Lower leg skin (tissue), 3 donors: Measurements from ENCODE around the gene IL12RB2.

ENCODE experiments used
- CTCF ChIP-seq, 3 donors: fragments of 450-650 bp; IDR thresholded peaks; one replicate each; pipeline ENCODE4 v1.5.1; 2016; ENCODE audit warnings: antibody characterized with exemption in 3 of 3, mild to moderate bottlenecking in 3 of 3, moderate library complexity in 2 of 3
- POLR2A ChIP-seq, 2 donors: fragments of 450-650 bp; IDR thresholded peaks; one replicate each; pipeline ENCODE4 v1.6.1; 2016 to 2017; ENCODE audit warnings: antibody characterized with exemption in 2 of 2, mild to moderate bottlenecking in 1 of 2, moderate library complexity in 1 of 2

GRCh38 chr1:67348586-67349252 is 41.0 kb downstream of the IL12RB2 start:
- TF ChIP-seq POLR2A (IDR thresholded peaks at IDR 0.05) (no peak), CTCF (IDR thresholded peaks at IDR 0.05) (no peak)
